ENCODE data around the gene MAP4K4.

Gene MAP4K4

DNA sequence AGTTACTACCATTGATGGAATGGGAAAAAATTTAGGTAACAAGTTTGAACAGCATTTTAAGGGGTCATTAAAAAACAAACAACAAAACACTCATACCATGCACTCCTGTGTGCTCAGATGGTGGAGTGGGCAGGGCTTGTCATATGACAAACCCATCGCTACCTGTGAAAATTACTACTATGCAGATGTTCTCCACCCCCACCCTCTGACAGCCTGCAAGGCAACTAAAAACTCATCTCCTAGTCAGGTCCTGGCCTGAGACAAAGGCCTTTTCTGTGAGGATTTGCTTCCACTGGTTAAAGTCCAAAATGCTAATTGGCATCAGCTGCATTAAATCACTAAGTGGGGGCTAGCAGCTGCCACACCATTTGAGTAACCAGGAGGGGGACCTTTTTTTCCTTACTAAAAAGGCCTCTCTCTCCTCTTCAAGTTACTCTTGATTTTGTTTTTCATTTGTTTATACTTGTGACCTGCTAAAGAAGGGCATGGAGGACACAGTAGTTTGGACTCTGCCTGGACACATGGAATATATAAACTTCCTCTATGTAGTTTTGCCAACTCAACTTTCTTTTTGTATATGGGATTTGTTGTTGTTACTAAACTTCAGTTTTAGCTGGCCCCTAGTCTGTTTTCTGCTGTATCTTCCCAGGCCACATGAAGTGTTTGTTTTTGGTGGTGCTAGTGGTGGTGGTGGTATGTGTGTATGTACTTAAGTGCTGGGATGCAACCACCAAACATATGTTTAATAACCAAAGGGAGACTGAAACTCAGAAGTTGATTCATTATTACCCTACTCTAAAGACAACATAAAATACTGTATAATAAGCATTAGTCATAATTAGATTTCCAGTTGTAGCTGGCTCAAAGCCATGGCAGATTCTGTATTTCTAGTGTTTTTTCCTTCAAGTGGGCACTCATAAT lies 121.3 kb downstream of the MAP4K4 start:
- no peak for DNase-seq

DNA sequence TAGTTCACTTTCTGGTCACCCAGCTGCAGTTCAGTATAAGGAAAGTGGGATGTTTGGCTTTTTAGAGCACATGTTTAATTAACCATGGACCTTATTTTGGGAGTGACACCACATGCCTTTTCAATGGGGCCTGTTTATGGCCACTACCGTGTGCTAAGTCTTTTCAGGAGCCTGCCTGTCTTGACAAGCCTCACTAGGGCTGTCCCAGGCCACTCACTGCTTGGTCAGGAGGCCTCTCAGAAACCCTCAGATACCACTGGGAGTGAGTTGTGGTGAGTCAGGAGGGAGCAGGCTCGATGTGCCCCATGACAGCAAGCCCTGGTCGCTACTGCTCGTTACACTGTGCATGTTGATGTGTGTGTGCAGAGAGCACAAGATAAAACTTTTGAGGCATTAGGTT lies 123.0 kb downstream of the MAP4K4 start:
- DNase-seq = peak; percentile 70

DNA sequence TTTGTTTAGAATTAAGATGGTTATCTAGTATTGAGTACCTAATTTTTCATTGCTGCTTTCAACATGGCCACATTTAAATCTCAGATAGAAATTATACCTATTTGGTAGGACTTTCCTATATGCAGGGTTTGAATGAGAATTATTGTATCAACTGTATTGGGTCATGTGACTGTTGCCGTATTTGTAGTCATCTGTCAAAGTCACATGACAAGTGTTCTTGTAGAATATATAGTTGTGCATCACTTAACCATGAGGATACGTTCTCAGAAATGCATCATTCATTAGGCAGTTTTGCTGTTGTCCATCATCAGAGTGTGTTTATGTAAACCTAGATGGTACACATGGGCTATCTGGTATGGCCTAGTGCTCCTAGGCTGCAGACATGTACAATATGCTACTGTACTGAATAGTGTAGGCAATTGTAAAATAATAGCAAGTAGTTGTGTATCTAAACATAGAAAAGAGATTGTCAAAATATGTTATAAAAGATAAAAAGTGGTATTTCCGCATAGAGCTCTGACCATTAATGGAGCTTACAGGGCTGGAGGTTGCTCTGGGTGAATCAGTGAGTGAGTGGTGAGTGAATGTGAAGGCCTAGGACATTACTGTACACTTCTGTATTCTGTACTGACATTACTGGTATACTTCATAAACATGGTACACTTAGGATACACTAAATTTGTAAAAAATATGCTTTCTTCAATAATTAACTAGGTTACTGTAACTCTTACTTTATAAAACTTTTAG lies 123.7 kb downstream of the MAP4K4 start:
- no peak for DNase-seq

DNA sequence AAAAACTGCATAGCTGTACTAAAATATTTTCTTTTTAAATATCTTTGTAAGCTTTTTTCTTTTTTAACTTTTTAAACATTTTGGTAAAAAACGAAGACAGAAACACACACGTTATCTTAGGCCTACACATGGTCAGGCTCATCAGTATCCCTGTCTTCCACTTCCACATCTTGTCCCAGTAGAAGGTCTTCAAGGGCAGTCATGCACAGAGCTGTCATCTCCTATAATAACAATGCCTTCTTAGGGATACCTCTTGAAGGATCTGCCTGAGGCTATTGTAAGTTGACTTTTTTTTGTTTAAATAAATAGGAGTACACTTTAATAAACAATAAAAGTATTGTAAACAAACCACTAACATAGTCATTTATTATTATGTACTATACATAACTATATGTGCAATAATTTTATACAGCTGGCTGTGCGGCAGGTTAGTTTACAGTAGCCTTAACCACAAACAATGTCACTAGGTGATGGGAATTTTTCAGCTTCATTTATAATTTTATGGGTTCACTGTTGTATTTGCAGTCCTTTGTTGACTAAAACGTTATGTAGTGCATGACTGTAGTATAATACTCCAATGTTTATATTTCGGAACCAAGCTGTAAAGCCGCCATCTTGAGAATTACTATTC lies 124.4 kb downstream of the MAP4K4 start:
- no peak for DNase-seq

DNA sequence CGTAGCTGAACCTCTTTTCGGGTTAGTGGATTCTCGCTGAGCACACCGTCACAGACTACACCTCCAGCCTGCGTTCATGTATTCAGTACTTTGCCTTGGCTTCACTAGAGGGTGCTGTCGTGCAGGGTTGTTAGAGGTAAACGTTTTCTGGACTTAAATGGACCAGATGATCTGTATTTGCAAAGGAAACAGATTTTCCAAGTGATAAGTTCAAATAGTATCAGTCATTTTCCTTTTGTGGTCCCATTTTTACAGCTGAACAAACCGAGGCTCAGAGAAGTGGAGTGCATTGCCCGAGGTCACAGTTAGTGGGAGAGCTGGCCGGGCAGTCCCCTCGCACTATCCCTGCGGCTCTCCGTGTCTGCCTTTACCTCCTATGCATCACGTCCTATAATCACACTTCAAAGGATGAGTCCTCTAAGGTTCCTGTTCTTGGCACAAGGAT lies 125.9 kb downstream of the MAP4K4 start:
- peak; percentile 56 for DNase-seq

DNA sequence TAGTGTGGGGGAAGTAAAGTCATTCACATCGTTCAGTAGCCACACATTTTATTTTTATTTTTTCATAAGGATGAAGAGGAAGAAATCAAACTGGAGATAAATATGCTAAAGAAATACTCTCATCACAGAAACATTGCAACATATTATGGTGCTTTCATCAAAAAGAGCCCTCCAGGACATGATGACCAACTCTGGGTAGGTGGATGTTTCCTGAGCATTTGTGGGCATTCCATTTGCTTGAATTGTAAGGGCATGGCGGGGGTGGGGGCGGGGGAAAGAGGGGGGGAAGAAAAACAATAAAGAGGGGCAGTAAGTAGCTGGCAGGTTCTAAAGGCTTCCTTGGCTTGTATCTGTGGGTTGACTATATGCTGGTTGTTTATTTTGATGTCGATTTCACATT lies 126.4 kb downstream of the MAP4K4 start:
- DNase-seq = no peak

DNA sequence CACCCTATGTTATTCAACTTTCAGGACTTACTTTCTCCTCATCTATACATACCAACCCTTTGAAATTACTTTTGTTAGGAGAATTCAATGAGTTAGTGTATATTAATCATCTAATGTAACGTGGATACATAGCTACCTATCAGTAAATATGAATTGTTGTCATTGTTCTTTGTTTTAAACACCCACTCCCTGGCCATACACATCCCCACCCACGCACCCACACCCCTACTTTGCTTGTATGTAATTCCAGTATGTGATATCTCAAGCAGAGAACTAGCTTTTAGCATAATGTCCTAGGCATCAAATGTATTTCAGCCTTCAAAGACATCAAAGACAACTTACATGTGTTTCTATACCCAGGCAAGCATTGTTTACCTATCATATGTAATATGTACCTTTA lies 129.2 kb downstream of the MAP4K4 start:
- no peak for DNase-seq

DNA sequence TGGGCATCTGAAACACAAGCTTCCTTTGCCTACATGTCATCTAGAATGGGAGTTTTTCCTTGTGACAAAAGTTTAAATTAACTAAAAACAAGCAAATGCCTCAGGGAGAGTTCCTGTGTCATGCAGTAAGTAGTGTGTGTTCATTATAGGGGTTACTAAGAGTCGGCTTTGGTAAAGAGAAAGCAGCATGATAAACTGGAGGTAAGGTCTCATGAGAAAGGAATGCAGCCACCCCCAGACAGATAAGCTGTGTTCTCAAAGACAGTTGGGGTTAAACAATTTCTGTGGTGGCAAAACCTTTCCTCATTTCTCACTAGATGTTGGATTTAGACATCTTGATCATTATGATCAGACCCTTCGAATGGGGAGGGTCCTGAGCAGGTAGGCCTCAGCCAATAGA lies 129.7 kb downstream of the MAP4K4 start:
- DNase-seq = no peak

DNA sequence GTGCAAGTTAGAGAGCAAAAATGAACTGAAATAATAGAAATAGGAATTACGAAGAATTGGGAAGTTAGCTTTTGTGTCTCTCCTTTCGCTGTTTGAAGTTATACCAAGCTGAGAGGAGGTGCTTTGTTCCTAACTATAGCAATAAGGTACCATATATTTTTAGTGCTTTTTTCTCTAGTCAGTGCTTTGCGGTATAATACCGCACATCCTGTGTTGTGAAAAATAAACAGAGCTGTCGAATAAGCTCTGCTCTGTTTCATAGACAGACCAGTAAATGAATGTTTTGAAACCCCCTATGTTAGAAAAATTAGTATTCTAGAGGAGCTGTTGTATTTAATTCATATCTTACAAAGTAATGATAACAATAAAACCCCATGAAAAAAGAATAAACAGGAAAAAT lies 130.8 kb downstream of the MAP4K4 start:
- no peak for DNase-seq

DNA sequence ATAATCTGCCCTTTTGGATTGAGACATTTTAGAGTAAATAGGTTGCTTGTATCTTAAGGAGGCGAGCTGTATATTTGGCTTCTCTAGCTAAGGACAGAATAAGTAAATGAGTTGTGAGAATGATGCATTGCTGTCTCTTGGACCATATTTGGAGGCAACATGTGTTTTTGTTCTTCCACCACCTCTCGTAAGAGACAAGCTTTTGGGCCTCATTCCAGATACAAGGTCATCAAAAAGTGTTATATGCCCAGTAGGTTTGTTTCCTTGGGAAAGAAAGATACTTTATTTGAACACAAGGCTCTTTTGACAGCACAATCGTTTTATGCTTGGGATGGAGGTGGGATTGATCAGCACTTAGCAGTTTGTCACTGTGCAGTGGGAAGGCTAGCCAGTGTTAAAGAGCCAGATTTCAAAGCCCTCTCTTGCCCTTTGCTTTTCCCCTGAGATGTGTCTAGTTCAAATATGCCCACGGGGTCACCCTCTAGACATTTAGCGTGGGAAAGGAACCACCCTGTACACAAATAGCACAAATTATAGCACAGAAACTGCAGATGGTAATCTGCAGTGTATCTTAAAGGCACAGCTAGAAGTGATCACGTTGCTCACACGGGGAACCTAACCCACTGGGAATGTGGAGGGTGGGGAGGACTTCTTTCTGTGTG lies 131.3 kb downstream of the MAP4K4 start:
- DNase-seq = no peak

DNA sequence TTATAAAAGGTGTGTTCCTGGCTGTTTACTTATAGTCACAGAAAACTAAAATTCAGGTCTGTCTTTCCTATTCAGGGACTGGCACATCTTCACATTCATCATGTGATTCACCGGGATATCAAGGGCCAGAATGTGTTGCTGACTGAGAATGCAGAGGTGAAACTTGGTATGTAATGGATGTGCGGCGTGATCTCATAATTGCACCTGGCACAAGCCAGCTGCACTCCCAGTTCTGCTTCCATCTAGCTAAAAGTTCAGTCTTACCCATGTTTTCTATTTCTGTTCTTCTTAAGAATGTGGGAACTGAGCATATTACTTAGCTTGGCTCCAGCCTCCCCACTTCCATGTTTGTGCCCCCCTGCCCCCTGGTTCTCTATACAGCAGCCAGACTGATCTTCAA lies 131.9 kb downstream of the MAP4K4 start:
- no peak for DNase-seq

DNA sequence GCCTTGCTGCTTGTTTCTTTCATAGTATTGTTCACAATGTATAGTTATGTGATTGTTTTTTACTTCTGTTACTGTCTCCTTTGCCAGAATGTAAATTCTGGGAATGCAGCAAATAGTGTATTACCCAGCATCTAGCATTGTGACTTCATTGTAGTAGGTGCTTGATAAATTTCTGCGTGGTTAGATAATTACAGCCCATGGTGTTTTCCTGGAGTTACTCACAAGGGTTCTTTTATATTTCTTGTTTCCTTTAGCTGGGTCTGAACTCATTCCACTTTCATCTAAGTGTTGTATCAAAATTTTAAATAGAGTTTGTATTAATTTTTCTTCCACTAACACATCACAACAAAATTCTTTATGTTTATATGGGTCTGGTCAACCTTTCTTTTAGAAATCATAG lies 132.6 kb downstream of the MAP4K4 start:
- DNase-seq = no peak

DNA sequence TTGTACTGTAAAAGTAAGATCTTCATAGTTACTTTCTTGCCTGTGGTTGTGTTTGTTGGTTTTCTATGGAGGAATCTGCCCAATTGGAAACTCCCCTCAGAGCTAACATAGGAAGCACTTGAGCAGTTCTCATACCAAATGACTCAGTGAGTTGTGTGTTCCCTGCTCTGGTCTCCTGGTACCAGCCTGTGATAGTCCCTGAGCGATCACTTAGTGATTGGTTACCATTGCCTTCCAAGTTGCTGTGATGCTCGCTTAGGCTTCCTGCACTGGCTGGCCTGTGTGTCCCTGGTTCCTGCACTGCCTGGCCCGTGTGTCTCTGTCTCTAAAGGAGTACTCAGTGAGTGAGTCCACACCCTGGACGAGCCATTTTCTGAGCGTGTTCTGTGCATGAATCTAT lies 133.0 kb downstream of the MAP4K4 start:
- DNase-seq = no peak

DNA sequence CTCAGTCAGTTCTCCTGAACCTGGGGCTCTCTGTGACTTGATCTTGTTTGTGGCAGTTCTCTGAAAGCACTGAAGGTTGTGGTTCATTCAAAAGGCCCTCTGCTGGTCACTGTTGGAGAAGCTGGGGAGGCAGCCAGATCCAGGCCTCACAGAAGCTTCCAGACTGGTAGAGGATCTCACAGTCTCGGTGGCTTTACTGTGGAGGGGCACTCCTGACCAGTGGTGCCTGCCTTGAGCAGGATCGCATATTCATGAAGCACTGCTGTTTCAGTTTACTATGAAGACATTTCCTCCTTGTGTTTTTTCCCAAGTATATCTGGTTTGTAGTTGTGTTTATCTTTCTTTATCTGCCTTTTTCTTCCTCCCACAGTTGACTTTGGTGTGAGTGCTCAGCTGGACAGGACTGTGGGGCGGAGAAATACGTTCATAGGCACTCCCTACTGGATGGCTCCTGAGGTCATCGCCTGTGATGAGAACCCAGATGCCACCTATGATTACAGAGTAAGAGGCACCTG lies 133.9 kb downstream of the MAP4K4 start:
- DNase-seq = peak; percentile 66

DNA sequence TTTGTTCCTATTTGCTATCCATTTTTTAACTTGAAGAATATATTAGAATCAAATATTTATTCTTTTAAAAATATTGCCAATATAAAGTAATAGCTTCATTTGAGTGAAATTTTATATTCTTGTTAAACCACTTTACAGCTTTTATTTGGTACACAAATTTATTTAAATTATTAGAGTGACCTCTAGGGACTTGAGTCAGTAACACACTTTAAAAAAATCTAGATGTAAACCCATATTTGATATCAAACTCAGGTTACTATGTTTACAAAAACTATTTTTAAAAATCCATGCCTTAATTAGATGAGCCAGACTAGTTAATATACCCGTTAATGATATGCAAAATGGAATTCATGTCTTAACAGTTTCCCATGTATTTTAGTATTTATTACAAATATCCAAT lies 134.6 kb downstream of the MAP4K4 start:
- peak; percentile 23 for DNase-seq

DNA sequence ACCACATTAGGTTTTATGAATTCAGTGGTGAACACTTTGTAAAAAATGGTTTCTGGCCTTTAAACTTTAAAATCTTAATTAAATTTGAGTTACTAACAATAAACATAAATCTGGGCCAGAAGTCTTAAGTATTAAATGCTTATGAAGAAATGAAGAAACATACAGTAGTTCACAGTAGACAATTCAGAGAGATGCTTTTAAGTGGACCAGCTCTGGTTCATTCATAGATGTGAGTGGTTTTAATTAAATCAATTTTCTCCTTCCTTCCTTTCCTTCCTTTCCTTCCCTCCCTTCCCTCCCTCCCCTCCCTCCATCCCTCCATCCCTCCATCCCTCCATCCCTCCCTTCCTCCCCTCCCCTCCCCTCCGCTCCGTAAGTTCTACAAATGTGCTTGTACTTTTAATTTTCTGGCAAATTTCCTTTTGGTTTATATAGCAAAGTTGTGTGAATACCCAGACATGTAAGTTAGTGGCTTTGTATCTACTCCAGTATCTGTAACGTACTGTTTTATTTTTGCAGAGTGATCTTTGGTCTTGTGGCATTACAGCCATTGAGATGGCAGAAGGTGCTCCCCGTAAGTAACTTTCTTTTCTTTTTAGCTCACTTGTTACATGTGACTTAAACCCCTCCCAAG lies 136.5 kb downstream of the MAP4K4 start:
- no peak for DNase-seq

DNA sequence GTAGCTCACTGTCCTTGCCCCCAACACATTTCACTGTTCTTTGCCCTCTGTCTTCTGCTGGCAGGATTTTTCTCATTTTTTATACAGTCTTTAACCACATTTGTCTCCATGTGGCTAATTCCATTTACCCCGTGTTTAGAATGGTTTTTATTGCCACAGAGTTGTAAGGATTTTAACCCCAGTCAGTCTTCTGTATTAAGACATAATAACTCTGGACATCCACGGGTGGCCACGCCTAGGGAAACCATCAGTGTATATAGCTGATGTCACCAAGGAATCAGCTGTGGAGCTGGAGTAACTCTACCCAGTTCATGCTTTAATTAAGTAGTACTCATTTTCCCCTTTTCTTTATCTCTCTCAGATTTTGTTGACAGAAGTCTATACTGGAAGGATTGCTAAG lies 139.8 kb downstream of the MAP4K4 start:
- DNase-seq = no peak

DNA sequence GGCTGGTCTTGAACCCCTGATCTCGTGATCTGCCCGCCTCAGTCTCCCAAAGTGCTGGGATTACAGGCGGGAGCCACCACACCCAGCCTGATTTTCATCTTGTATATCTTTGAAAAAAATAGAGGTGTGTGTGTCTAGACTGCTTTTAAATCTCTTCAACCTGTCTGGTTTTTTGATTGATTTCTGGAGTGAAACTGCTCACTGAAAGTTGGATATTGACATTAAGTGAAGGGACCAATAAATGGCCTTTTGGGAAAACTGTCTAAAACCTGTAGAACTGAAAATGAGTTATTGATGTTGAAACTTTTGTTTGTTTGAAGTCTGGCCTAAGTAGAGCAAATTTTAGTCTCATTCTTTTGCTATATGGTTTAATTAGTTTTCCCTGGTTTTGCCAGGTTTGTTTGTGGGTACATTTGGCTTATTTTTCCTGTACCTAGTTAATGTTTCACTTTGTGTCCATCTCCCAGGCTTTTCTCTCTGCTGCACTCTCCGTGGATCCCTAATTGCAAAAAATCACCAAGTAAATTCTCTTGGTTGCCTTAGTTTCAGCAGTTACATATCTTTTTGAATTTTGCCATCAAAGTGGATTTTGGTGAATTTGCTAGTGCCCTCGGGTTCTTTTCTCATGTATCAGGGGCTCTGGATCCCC lies 144.3 kb downstream of the MAP4K4 start:
- no peak for DNase-seq

DNA sequence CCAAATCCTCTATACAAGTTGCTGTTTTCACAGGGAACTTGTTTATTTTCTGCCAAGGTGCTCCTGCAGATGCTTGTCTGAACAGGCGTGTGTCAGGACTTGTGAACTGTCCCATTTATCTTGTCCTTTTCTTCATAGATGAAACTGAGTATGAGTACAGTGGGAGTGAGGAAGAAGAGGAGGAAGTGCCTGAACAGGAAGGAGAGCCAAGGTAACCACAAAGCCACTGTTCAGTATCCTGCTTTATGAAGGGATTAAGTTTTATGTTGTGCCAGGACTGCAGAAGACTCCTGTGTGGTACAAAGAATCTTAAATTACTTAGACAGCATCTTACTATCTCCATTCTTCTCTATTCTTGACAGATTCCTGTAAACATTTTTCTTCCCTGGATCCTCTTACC lies 145.0 kb downstream of the MAP4K4 start:
- no peak for DNase-seq

DNA sequence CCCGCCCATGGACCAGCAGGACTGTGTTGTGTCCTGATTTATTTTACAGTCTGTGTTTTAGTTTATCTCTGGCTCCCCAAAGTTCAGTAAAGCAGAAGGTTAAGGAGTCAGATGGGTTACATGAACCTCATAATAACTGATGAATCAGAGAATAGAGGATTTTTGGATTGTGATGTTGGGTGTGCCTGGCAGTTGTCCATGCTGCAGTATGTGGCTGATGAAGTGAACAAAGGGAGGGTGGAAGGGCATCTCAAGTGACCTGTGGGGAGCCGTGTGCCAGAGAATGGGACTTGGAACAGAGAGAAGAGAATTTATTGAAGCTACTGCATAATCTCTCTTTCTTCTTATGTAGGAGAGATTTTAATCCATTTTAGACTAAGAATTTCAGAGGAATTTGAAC lies 145.5 kb downstream of the MAP4K4 start:
- no peak for DNase-seq

DNA sequence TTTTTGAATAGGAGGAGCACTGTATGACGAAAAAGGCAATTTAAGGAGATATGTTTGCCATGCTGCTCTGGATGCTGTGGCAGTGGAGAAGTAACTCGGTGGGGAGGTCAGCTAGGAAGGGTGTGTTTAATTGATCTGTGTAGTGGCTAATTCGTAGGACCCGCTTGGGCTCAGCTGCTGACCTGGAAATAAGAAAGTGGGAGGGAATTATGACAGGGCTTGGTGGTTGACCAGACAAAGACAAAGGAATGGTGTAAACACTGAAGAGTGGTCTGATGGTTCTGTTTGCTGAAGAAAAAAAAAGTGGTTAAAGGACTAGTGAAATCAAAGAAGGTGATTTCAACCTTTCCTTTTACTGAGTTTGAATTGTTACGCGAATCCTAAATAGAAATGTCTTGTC lies 146.0 kb downstream of the MAP4K4 start:
- DNase-seq = no peak

DNA sequence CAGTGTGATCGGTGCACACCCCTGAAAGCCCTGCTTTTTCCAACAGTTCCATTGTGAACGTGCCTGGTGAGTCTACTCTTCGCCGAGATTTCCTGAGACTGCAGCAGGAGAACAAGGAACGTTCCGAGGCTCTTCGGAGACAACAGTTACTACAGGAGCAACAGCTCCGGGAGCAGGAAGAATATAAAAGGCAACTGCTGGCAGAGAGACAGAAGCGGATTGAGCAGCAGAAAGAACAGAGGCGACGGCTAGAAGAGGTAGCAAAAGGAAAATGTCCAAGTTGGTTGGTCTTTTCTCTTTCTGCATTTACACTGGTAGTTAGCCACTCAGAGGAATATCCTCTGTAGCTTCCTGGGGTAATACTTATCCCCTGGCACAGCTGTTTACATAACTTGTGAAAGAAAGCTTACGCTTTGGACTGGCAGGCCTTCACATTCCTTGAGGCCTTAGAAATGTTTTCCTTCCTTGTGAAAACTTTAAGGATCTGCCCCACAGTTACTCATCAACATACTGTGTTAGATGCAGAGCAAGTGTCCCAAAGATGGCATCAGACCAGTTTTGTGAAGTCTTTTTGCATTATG lies 146.6 kb downstream of the MAP4K4 start:
- DNase-seq = no peak

All from OCI-M1 (cell line).